ENCODE data around the gene MAP3K20.
"Not testable (repeated sequence)": the region's sequence is repeated elsewhere in the genome, so short reads cannot be mapped to it uniquely, and the experiment has no call there.

Gene MAP3K20

GRCh38 chr2:173124441-173124840 lies 48.8 kb downstream of the MAP3K20 start:
- peak; percentile 24 for DNase-seq (ENCODE audit: low read depth)
- H3K4me3 ChIP-seq (replicated peaks; ENCODE audit: low read depth, low read length) = no peak overlapping the region
- no peak for TF ChIP-seq CTCF (IDR thresholded peaks at IDR 0.05; ENCODE audit: low read length, missing control alignments)

- TF ChIP-seq CTCF (IDR thresholded peaks at IDR 0.05; ENCODE audit: low read length, missing control alignments) = no peak
- H3K4me3 ChIP-seq (replicated peaks; ENCODE audit: low read depth, low read length) = no peak overlapping the region
- DNase-seq (ENCODE audit: low read depth) = peak; percentile 29
Observed at GRCh38 chr2:173126819-173127218, 51.2 kb downstream of the MAP3K20 start.

GRCh38 chr2:173128132-173128531 lies 52.5 kb downstream of the MAP3K20 start:
- DNase-seq (ENCODE audit: low read depth); H3K4me3 ChIP-seq (replicated peaks; ENCODE audit: low read depth, low read length): not testable (repeated sequence)

GRCh38 chr2:173130496-173131465 lies 55.1 kb downstream of the MAP3K20 start:
- no peak for TF ChIP-seq CTCF (IDR thresholded peaks at IDR 0.05; ENCODE audit: low read length, missing control alignments)
- DNase-seq (ENCODE audit: low read depth) = no peak
- H3K4me3 ChIP-seq (replicated peaks; ENCODE audit: low read depth, low read length) = no peak overlapping the region

GRCh38 chr2:173132531-173132930 lies 56.9 kb downstream of the MAP3K20 start:
- DNase-seq (ENCODE audit: low read depth) = no peak
- TF ChIP-seq CTCF (IDR thresholded peaks at IDR 0.05; ENCODE audit: low read length, missing control alignments) = no peak
- H3K4me3 ChIP-seq (replicated peaks; ENCODE audit: low read depth, low read length) = no peak overlapping the region

- no peak overlapping the region for H3K4me3 ChIP-seq (replicated peaks; ENCODE audit: low read depth, low read length)
- no peak for DNase-seq (ENCODE audit: low read depth)
- TF ChIP-seq CTCF (IDR thresholded peaks at IDR 0.05; ENCODE audit: low read length, missing control alignments) = no peak
Observed at GRCh38 chr2:173134703-173135102, 59.1 kb downstream of the MAP3K20 start.

- H3K4me3 ChIP-seq (replicated peaks; ENCODE audit: low read depth, low read length) = no peak overlapping the region
- no peak for TF ChIP-seq CTCF (IDR thresholded peaks at IDR 0.05; ENCODE audit: low read length, missing control alignments)
- DNase-seq (ENCODE audit: low read depth) = no peak
Observed at GRCh38 chr2:173136067-173136466, 60.4 kb downstream of the MAP3K20 start.
